Measurements from ENCODE around the gene MAP1B. TPM values are rescaled to one million over a fixed set of nuclear protein-coding genes. Genes with fewer than 3 reads are reported as not detected.

Gene MAP1B
- total and polyA plus RNA-seq, 4 donors = 1.5 to 46.7 (median 16.0) TPM

DNA sequence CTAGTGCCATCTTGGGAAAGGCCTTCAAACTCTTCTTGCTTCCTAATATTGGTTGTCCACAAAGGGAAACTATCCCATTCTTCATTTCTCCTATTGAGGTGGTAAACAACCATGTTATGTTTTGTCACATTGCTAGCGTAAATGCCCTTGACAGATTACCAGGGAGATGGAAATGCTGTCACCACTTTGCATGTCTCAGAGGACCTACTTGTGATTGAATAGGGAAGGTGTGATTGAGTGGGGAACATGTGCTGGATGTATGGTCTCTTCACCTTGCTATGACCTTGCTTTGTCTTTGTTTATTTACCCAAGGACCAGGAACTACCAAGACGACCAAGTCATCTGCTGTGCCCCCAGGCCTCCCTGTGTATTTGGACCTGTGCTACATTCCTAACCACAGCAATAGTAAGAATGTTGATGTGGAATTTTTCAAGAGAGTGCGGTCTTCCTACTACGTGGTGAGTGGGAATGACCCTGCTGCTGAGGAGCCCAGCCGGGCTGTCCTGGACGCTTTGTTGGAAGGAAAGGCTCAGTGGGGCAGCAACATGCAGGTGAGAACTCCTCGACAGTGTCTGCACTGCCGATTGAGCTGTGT lies 96.1 kb downstream of the MAP1B start:
- Histone ChIP-seq H3K27ac (ENCODE audit: low read depth in 1 of 2, low read length in 1 of 2) (no peak overlapping the region), H3K36me3 (ENCODE audit: control insufficient read depth in 4 of 4, insufficient read depth in 4 of 4, low read length in 4 of 4) (peaks cover 0 to 37% (median 25%) of the 10 kb centered on the region in 4 donors), H3K9me3 (ENCODE audit: control insufficient read depth in 4 of 4, insufficient read depth in 3 of 4, low read length in 3 of 4) (no peaks in the 10 kb centered on the region), H3K4me1 (ENCODE audit: control insufficient read depth in 5 of 5, insufficient read depth in 5 of 5, low read length in 5 of 5) (no peaks in the 10 kb centered on the region), H3K9ac (ENCODE audit: insufficient read depth in 1 of 2, low read length in 2 of 2) (no peak overlapping the region), H3K4me3 (no peak overlapping the region), H3K27me3 (ENCODE audit: control insufficient read depth in 3 of 3, insufficient read depth in 3 of 3, low read length in 2 of 3) (no peaks in the 10 kb centered on the region)
- DNase-seq = no peak
- WGBS, 2 donors = 88 to 90% methylated on average over 8 of the region's 8 CpGs
- TF ChIP-seq, protein P1, sequence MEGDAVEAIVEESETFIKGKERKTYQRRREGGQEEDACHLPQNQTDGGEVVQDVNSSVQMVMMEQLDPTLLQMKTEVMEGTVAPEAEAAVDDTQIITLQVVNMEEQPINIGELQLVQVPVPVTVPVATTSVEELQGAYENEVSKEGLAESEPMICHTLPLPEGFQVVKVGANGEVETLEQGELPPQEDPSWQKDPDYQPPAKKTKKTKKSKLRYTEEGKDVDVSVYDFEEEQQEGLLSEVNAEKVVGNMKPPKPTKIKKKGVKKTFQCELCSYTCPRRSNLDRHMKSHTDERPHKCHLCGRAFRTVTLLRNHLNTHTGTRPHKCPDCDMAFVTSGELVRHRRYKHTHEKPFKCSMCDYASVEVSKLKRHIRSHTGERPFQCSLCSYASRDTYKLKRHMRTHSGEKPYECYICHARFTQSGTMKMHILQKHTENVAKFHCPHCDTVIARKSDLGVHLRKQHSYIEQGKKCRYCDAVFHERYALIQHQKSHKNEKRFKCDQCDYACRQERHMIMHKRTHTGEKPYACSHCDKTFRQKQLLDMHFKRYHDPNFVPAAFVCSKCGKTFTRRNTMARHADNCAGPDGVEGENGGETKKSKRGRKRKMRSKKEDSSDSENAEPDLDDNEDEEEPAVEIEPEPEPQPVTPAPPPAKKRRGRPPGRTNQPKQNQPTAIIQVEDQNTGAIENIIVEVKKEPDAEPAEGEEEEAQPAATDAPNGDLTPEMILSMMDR (IDR thresholded peaks at IDR 0.05; ENCODE audit: control extremely low read depth, extremely low read depth) = no peak
- ATAC-seq (ENCODE audit: insufficient read depth, low FRiP score) = no peak

GRCh38 chr5:72204946-72205345 lies 97.7 kb downstream of the MAP1B start:
- TF ChIP-seq, protein P1 (IDR thresholded peaks at IDR 0.05; ENCODE audit: control extremely low read depth, extremely low read depth) = no peak
- Histone ChIP-seq H3K27me3 (ENCODE audit: control insufficient read depth in 3 of 3, insufficient read depth in 3 of 3, low read length in 2 of 3) (no peaks in the 10 kb centered on the region), H3K36me3 (ENCODE audit: control insufficient read depth in 4 of 4, insufficient read depth in 4 of 4, low read length in 4 of 4) (peaks cover 0 to 27% (median 20%) of the 10 kb centered on the region in 4 donors), H3K9ac (ENCODE audit: insufficient read depth in 1 of 2, low read length in 2 of 2) (no peak overlapping the region), H3K4me3 (no peak overlapping the region), H3K9me3 (ENCODE audit: control insufficient read depth in 4 of 4, insufficient read depth in 3 of 4, low read length in 3 of 4) (no peaks in the 10 kb centered on the region), H3K27ac (ENCODE audit: low read depth in 1 of 2, low read length in 1 of 2) (no peak overlapping the region), H3K4me1 (ENCODE audit: control insufficient read depth in 5 of 5, insufficient read depth in 5 of 5, low read length in 5 of 5) (no peaks in the 10 kb centered on the region)
- no peak for ATAC-seq (ENCODE audit: insufficient read depth, low FRiP score)
- WGBS, 2 donors = 95 to 97% methylated on average over 1 of the region's 1 CpG
- DNase-seq = no peak

GRCh38 chr5:72205431-72206009 lies 98.2 kb downstream of the MAP1B start:
- Histone ChIP-seq H3K9ac (ENCODE audit: insufficient read depth in 1 of 2, low read length in 2 of 2) (no peak overlapping the region), H3K27me3 (ENCODE audit: control insufficient read depth in 3 of 3, insufficient read depth in 3 of 3, low read length in 2 of 3) (no peaks in the 10 kb centered on the region), H3K27ac (ENCODE audit: low read depth in 1 of 2, low read length in 1 of 2) (no peak overlapping the region), H3K4me1 (ENCODE audit: control insufficient read depth in 5 of 5, insufficient read depth in 5 of 5, low read length in 5 of 5) (peaks cover 2 to 5% (median 4%) of the 10 kb centered on the region in 5 donors), H3K9me3 (ENCODE audit: control insufficient read depth in 4 of 4, insufficient read depth in 3 of 4, low read length in 3 of 4) (no peaks in the 10 kb centered on the region), H3K36me3 (ENCODE audit: control insufficient read depth in 4 of 4, insufficient read depth in 4 of 4, low read length in 4 of 4) (peaks cover 0 to 24% (median 18%) of the 10 kb centered on the region in 4 donors), H3K4me3 (no peak overlapping the region)
- 98% methylated on average over 3 of the region's 3 CpGs for WGBS, 2 donors
- no peak for DNase-seq
- TF ChIP-seq, protein P1 (IDR thresholded peaks at IDR 0.05; ENCODE audit: control extremely low read depth, extremely low read depth) = no peak
- ATAC-seq (ENCODE audit: insufficient read depth, low FRiP score) = no peak

Measured in lung (tissue), 12 donors.